H9 (cell line): ENCODE data around the gene NCAM1. TPM values are rescaled to one million over a fixed set of nuclear protein-coding genes. Genes with fewer than 3 reads are reported as not detected.

ENCODE experiments used
- DNase-seq: peaks from one replicate; pipeline ENCODE4 v3.0.0-alpha.2; 2017
- H2AFZ ChIP-seq: one replicate; pipeline ENCODE4 v1.6.1; 2013; ENCODE audit warnings: mild to moderate bottlenecking, low read length, control low read depth, moderate library complexity
- H2AK5ac ChIP-seq: 2 replicates; pipeline ENCODE4 v1.6.1; 2013; ENCODE audit warnings: low read length, control low read depth, mixed read lengths; ENCODE audit not compliant: insufficient read length
- H2BK120ac ChIP-seq: one replicate; pipeline ENCODE4 v1.6.1; 2013; ENCODE audit warnings: low read depth, mild to moderate bottlenecking, low read length, control low read depth, inconsistent platforms; ENCODE audit not compliant: poor library complexity, severe bottlenecking
- H2BK12ac ChIP-seq: 2 replicates; pipeline ENCODE4 v1.6.1; 2013; ENCODE audit warnings: low read length, control low read depth, mixed read lengths, low read depth; ENCODE audit not compliant: insufficient read length
- H2BK15ac ChIP-seq: 2 replicates; pipeline ENCODE4 v1.6.1; 2013; ENCODE audit warnings: low read depth, low read length, control low read depth
- H2BK20ac ChIP-seq: one replicate; pipeline ENCODE4 v1.6.1; 2013; ENCODE audit warnings: low read depth, mild to moderate bottlenecking, low read length, control low read depth, inconsistent platforms; ENCODE audit not compliant: poor library complexity, severe bottlenecking
- H2BK5ac ChIP-seq: 2 replicates; pipeline ENCODE4 v1.6.1; 2013; ENCODE audit warnings: low read length, control low read depth, mixed read lengths; ENCODE audit not compliant: insufficient read length
- H3K14ac ChIP-seq: 2 replicates; pipeline ENCODE4 v1.6.1; 2013; ENCODE audit warnings: low read length, control low read depth; ENCODE audit not compliant: insufficient read depth
- H3K18ac ChIP-seq: 2 replicates; pipeline ENCODE4 v1.6.1; 2013; ENCODE audit warnings: low read depth, mild to moderate bottlenecking, mixed read lengths, low read length, control low read depth; ENCODE audit not compliant: insufficient read length
- H3K23ac ChIP-seq: 2 replicates; pipeline ENCODE4 v1.6.1; 2013; ENCODE audit warnings: low read length, control low read depth, mixed read lengths, low read depth; ENCODE audit not compliant: insufficient read length
- H3K23me2 ChIP-seq: 2 replicates; pipeline ENCODE4 v1.6.1; 2013; ENCODE audit warnings: low read depth, mild to moderate bottlenecking, mixed read lengths, low read length, control low read depth; ENCODE audit not compliant: insufficient read length, poor library complexity, severe bottlenecking
- H3K27ac ChIP-seq: 2 replicates; pipeline ENCODE4 v1.5.1; 2013; ENCODE audit warnings: low read length, control low read depth, mixed read lengths, low read depth; ENCODE audit not compliant: insufficient read length
- H3K27me3 ChIP-seq: 2 replicates; pipeline ENCODE4 v1.6.1; 2013; ENCODE audit warnings: low read length, control low read depth, inconsistent platforms; ENCODE audit not compliant: insufficient read depth
- H3K4ac ChIP-seq: 2 replicates; pipeline ENCODE4 v1.6.1; 2013; ENCODE audit warnings: low read depth, mild to moderate bottlenecking, control low read depth, inconsistent platforms, low read length, moderate library complexity
- H3K4me1 ChIP-seq: 2 replicates; pipeline ENCODE4 v1.6.1; 2013; ENCODE audit warnings: low read length, control low read depth, inconsistent platforms; ENCODE audit not compliant: insufficient read depth
- H3K4me2 ChIP-seq: 2 replicates; pipeline ENCODE4 v1.6.1; 2013; ENCODE audit warnings: low read length, control low read depth, mixed read lengths; ENCODE audit not compliant: insufficient read length, insufficient read depth
- H3K56ac ChIP-seq: 2 replicates; pipeline ENCODE4 v1.6.1; 2013; ENCODE audit warnings: low read depth, mild to moderate bottlenecking, mixed read lengths, low read length, control low read depth; ENCODE audit not compliant: insufficient read length
- H3K79me1 ChIP-seq: 2 replicates; pipeline ENCODE4 v1.6.1; 2013; ENCODE audit warnings: low read depth, mild to moderate bottlenecking, moderate library complexity, low read length, control low read depth, inconsistent platforms; ENCODE audit not compliant: insufficient read depth, poor library complexity, severe bottlenecking
- H3K79me2 ChIP-seq: 2 replicates; pipeline ENCODE4 v1.6.1; 2013; ENCODE audit warnings: low read length, control low read depth, inconsistent platforms; ENCODE audit not compliant: insufficient read depth
- H3K9ac ChIP-seq: 2 replicates; pipeline ENCODE4 v1.6.1; 2013; ENCODE audit warnings: low read length, control low read depth, mixed read lengths; ENCODE audit not compliant: insufficient read length; ENCODE audit errors: extremely low read depth
- H3K9me3 ChIP-seq: one replicate; pipeline ENCODE4 v1.6.1; 2013; ENCODE audit warnings: low read depth, low read length, inconsistent platforms; ENCODE audit not compliant: control insufficient read depth
- H3T11ph ChIP-seq: one replicate; pipeline ENCODE4 v1.6.1; 2013; ENCODE audit warnings: mild to moderate bottlenecking, low read length, control low read depth, inconsistent platforms
- H4K20me1 ChIP-seq: one replicate; pipeline ENCODE4 v1.6.1; 2013; ENCODE audit not compliant: control insufficient read depth, insufficient read length, insufficient read depth
- H4K5ac ChIP-seq: 2 replicates; pipeline ENCODE4 v1.6.1; 2013; ENCODE audit warnings: low read depth, mild to moderate bottlenecking, mixed read lengths, low read length, control low read depth; ENCODE audit not compliant: insufficient read length
- H4K8ac ChIP-seq: replicated peaks from 2 replicates; pipeline ENCODE4 v1.6.1; 2013; ENCODE audit warnings: low read length, control low read depth, mixed read lengths, low read depth; ENCODE audit not compliant: insufficient read length
- H4K91ac ChIP-seq: 2 replicates; pipeline ENCODE4 v1.6.1; 2013; ENCODE audit warnings: low read depth, mild to moderate bottlenecking, moderate library complexity, mixed read lengths, low read length, control low read depth; ENCODE audit not compliant: insufficient read length
- H3K27ac Mint-ChIP-seq, 3 experiments: 2 replicates in 2 of 3; 3 replicates in 1 of 3; pipeline ENCODE4 v1.8.0; 2020 to 2021; ENCODE audit warnings: mixed read lengths in 3 of 3, mild to moderate bottlenecking in 1 of 3, moderate library complexity in 1 of 3
- H3K27me3 Mint-ChIP-seq: 2 replicates; pipeline ENCODE4 v1.8.0; 2021; ENCODE audit warnings: low read depth, mild to moderate bottlenecking, moderate library complexity, mixed read lengths
- H3K36me3 Mint-ChIP-seq, 3 experiments: 2 replicates in 2 of 3; 3 replicates in 1 of 3; pipeline ENCODE4 v1.8.0; 2020 to 2021; ENCODE audit warnings: low read depth in 3 of 3, mixed read lengths in 3 of 3; ENCODE audit not compliant: insufficient read depth in 1 of 3
- H3K4me1 Mint-ChIP-seq, 2 experiments: 2 replicates each; pipeline ENCODE4 v1.8.0; 2020; ENCODE audit warnings: mixed read lengths in 2 of 2
- H3K4me3 Mint-ChIP-seq, 2 experiments: 2 replicates in 1 of 2; 3 replicates in 1 of 2; pipeline ENCODE4 v1.8.0; 2020 to 2021; ENCODE audit warnings: mild to moderate bottlenecking in 2 of 2, mixed read lengths in 2 of 2, moderate library complexity in 1 of 2
- H3K9me3 Mint-ChIP-seq, 2 experiments: 2 replicates in 1 of 2; 3 replicates in 1 of 2; pipeline ENCODE4 v1.8.0; 2020; ENCODE audit warnings: mild to moderate bottlenecking in 2 of 2, mixed read lengths in 2 of 2, moderate library complexity in 1 of 2
- WGBS: extraction: QIAGEN DNeasy Blood & Tissue Kit; methylation state at CpG from one replicate; pipeline ENCODE4 v1.1.7; 2013; ENCODE audit warnings: missing lambda C conversion rate, low lambda C conversion rate, mixed read lengths; ENCODE audit not compliant: insufficient read length; ENCODE audit errors: extremely low coverage; 5-methylcytosine and 5-hydroxymethylcytosine counted together
- total RNA-seq: library from RNA; stranded (reverse); gene quantifications from 2 replicates; pipeline ENCODE4 v1.2.1, GENCODE V29; 2021
- TF ChIP-seq, protein P1 (sequence below): fragments of 200-600 bp; sonication (generic); conservative IDR thresholded peaks from 3 replicates; pipeline ENCODE4 v1.8.0; 2021; ENCODE audit warnings: antibody characterized with exemption, mild to moderate bottlenecking

NCAM1 gene
- total RNA-seq, 1 experiment from 2014 or later: 2.5 TPM

DNA sequence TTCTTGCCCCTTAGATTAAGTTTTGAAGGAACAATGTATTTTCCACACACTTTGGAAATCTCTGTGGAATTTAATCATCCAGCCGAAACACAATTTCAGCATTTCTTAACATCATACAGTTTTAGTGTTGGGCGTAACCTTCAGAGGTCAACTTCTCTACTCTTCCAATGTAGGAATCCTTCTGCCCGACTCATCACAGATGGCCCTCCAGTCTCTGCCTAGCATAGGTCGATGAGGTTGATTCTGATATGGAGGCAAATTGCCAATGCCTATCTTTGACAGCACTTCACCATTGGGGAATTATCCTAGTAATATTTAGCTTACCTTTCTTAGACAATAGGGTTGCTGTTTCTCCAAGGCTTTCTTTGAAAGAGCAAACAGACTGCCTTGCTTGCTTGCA, 177.5 kb downstream of the NCAM1 start:
- Histone ChIP-seq H3K4me2 (no peak overlapping the region), H3K23ac (no peak overlapping the region), H3K4me1 (no peaks in the 10 kb centered on the region), H4K5ac (no peak overlapping the region), H2AFZ (no peak overlapping the region), H4K8ac (no peak overlapping the region), H3K79me2 (no peaks in the 10 kb centered on the region), H3K9me3 (no peaks in the 10 kb centered on the region), H3K4ac (no peak overlapping the region), H2BK12ac (no peak overlapping the region), H2AK5ac (no peak overlapping the region), H2BK5ac (no peak overlapping the region), H2BK15ac (no peak overlapping the region), H3K27me3 (no peaks in the 10 kb centered on the region), H2BK120ac (no peak overlapping the region), H2BK20ac (no peak overlapping the region), H3K79me1 (no peaks in the 10 kb centered on the region), H4K91ac (no peak overlapping the region), H3K18ac (no peak overlapping the region), H3K14ac (no peak overlapping the region), H3K23me2 (no peaks in the 10 kb centered on the region), H4K20me1 (no peaks in the 10 kb centered on the region), H3K56ac (no peak overlapping the region), H3K9ac (no peak overlapping the region), H3T11ph (no peak overlapping the region), H3K27ac (no peak overlapping the region)
- Mint-ChIP-seq H3K4me3 (no peak overlapping the region), H3K4me1 (peaks cover 0 to 3% of the 10 kb centered on the region in 2 experiments; a peak in 1 of 4 replicates), H3K36me3 (no peaks in the 10 kb centered on the region), H3K27ac (no peak overlapping the region), H3K27me3 (no peaks in the 10 kb centered on the region; the same call in 1 of the 2 replicates), H3K9me3 (no peaks in the 10 kb centered on the region)
- no CpG with 5 or more reads among the region's 4 CpGs for WGBS
- TF ChIP-seq, protein P1, sequence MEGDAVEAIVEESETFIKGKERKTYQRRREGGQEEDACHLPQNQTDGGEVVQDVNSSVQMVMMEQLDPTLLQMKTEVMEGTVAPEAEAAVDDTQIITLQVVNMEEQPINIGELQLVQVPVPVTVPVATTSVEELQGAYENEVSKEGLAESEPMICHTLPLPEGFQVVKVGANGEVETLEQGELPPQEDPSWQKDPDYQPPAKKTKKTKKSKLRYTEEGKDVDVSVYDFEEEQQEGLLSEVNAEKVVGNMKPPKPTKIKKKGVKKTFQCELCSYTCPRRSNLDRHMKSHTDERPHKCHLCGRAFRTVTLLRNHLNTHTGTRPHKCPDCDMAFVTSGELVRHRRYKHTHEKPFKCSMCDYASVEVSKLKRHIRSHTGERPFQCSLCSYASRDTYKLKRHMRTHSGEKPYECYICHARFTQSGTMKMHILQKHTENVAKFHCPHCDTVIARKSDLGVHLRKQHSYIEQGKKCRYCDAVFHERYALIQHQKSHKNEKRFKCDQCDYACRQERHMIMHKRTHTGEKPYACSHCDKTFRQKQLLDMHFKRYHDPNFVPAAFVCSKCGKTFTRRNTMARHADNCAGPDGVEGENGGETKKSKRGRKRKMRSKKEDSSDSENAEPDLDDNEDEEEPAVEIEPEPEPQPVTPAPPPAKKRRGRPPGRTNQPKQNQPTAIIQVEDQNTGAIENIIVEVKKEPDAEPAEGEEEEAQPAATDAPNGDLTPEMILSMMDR: no peak
- DNase-seq: no peak
